HepG2 (cell line): ENCODE results near the gene NR3C2. TPM values are rescaled to one million over a fixed set of nuclear protein-coding genes. Genes with fewer than 3 reads are reported as not detected.

Source experiments
- ATAC-seq: fragments of 200-7000 bp; cut with Tn5 transposase; 3 replicates; pipeline ENCODE4 v1.9.1; 2020; ENCODE audit warnings: mild to moderate bottlenecking, moderate library complexity
- BruUV-seq: library from RNA; stranded (reverse); fragments of 400-500 nt; replicated peaks from 2 replicates; lab custom pipeline; 2021; lab: Mats Ljungman, UMichigan
- CTCF ChIA-PET: fragments of 300-600 bp; formaldehyde crosslinking; extraction: SDS; loops from one replicate; lab custom pipeline; 2021; ENCODE audit warnings: low total read pairs, inconsistent platforms, low intra/inter-chr PET ratio; lab: Yijun Ruan, JAX
- POLR2A ChIA-PET: fragments of 350-600 bp; sonication (Branson Sonifier 250); formaldehyde crosslinking; loops from one replicate; lab custom pipeline; 2020; ENCODE audit warnings: antibody characterized with exemption, inconsistent platforms; lab: Yijun Ruan, JAX
- DNase-seq: peaks from one replicate; pipeline ENCODE4 v3.0.0-alpha.2; 2015; ENCODE audit warnings: low spot score
- FAIRE-seq: peaks from 3 replicates; lab custom pipeline; 2011; peaks lifted over from hg19 to GRCh38; lab: Jason Lieb, UNC
- H2AFZ ChIP-seq: one replicate; pipeline ENCODE4 v1.6.1; 2011; ENCODE audit warnings: low read length, inconsistent platforms
- H3K27ac ChIP-seq: fragments of 300-600 bp; 3 replicates; pipeline ENCODE4 v1.8.0; 2011; ENCODE audit warnings: mixed run types, mild to moderate bottlenecking, mixed read lengths, low read length, inconsistent platforms; ENCODE audit not compliant: insufficient read depth; ENCODE audit errors: extremely low read length
- H3K27me3 ChIP-seq, 2 experiments: fragments of 200-600 bp in 1 of 2; 2 replicates in 1 of 2; 3 replicates in 1 of 2; pipeline versions ENCODE4 v1.6.0 to v1.8.0; 2011; ENCODE audit warnings: low read length in 2 of 2, mild to moderate bottlenecking in 2 of 2, moderate library complexity in 2 of 2, inconsistent platforms in 1 of 2; ENCODE audit not compliant: insufficient read depth in 2 of 2, control insufficient read depth in 1 of 2
- H3K36me3 ChIP-seq, 2 experiments: fragments of 200-600 bp in 1 of 2; replicated peaks in 1 of 2; 2 replicates in 1 of 2; 3 replicates in 1 of 2; pipeline versions ENCODE4 v1.5.1 to v1.8.0; 2011; ENCODE audit warnings: low read length in 2 of 2, inconsistent platforms in 1 of 2; ENCODE audit not compliant: insufficient read depth in 2 of 2, control insufficient read depth in 1 of 2
- H3K4me1 ChIP-seq: 2 replicates; pipeline ENCODE4 v1.5.1; 2012; ENCODE audit warnings: low read length, inconsistent platforms; ENCODE audit not compliant: insufficient read depth
- H3K4me2 ChIP-seq: 2 replicates; pipeline ENCODE4 v1.6.0; 2011; ENCODE audit warnings: low read depth, low read length, inconsistent platforms
- H3K4me3 ChIP-seq, 3 experiments: fragments of 200-600 bp in 1 of 3; sonication (generic), shearing (Covaris generic) in 1 of 3; replicated peaks in 1 of 3; 2 replicates each; pipeline ENCODE4 v1.5.1; 2011 to 2016; ENCODE audit warnings: low read length in 3 of 3, inconsistent platforms in 2 of 3, low read depth in 2 of 3, mild to moderate bottlenecking in 2 of 3, control low read depth in 1 of 3, mixed read lengths in 1 of 3; ENCODE audit not compliant: insufficient read depth in 1 of 3
- H3K79me2 ChIP-seq: one replicate; pipeline ENCODE4 v1.6.1; 2011; ENCODE audit warnings: low read length, inconsistent platforms; ENCODE audit not compliant: insufficient read depth
- H3K9ac ChIP-seq: 2 replicates; pipeline ENCODE4 v1.6.0; 2011; ENCODE audit warnings: mild to moderate bottlenecking, low read depth, low read length, inconsistent platforms; ENCODE audit not compliant: insufficient read depth
- H3K9me3 ChIP-seq: 2 replicates; pipeline ENCODE4 v1.5.1; 2012; ENCODE audit warnings: mild to moderate bottlenecking, low read length
- H4K20me1 ChIP-seq: 2 replicates; pipeline ENCODE4 v1.6.0; 2011; ENCODE audit warnings: inconsistent platforms, mild to moderate bottlenecking, low read length, moderate library complexity; ENCODE audit not compliant: insufficient read depth
- BHLHE40 ChIP-seq: IDR thresholded peaks from 2 replicates; pipeline ENCODE4 v1.6.1; 2011; ENCODE audit warnings: low read length, improper control_type of control experiment
- FOXA1 ChIP-seq, 2 experiments: fragments of 450-650 bp in 1 of 2; sonication (generic) in 1 of 2; formaldehyde crosslinking in 1 of 2; IDR thresholded peaks; 2 replicates each; pipeline versions ENCODE4 v1.4.0 to v1.6.1; 2016 to 2020; ENCODE audit warnings: missing genetic modification reagents in 1 of 2
- HNRNPLL ChIP-seq: fragments of 200-400 bp; formaldehyde crosslinking; IDR thresholded peaks from 2 replicates; pipeline ENCODE4 v1.6.1; 2017; ENCODE audit warnings: mild to moderate bottlenecking, low read depth, low read length; ENCODE audit not compliant: poor library complexity, severe bottlenecking
- HNRNPUL1 ChIP-seq: fragments of 200-400 bp; formaldehyde crosslinking; IDR thresholded peaks from 2 replicates; pipeline ENCODE4 v1.6.1; 2017; ENCODE audit warnings: low read depth, mild to moderate bottlenecking, low read length, moderate library complexity
- JDP2 ChIP-seq: sonication (generic); formaldehyde crosslinking; IDR thresholded peaks from 2 replicates; pipeline ENCODE4 v1.8.1; 2022; ENCODE audit warnings: missing genetic modification reagents, borderline replicate concordance
- JUN ChIP-seq: sonication (generic); formaldehyde crosslinking; IDR thresholded peaks from 2 replicates; pipeline ENCODE4 v1.4.0; 2020; ENCODE audit warnings: mild to moderate bottlenecking, missing genetic modification reagents
- MATR3 ChIP-seq: sonication (generic); formaldehyde crosslinking; IDR thresholded peaks from 2 replicates; pipeline ENCODE4 v1.4.0; 2020; ENCODE audit warnings: missing genetic modification reagents
- MTA1 ChIP-seq: sonication (generic); formaldehyde crosslinking; IDR thresholded peaks from 2 replicates; pipeline ENCODE4 v1.4.0; 2020; ENCODE audit warnings: missing genetic modification reagents, mild to moderate bottlenecking, borderline replicate concordance
- NFE2L1 ChIP-seq: sonication (generic); formaldehyde crosslinking; IDR thresholded peaks from 2 replicates; pipeline ENCODE4 v1.4.0; 2020; ENCODE audit warnings: missing genetic modification reagents, mild to moderate bottlenecking, borderline replicate concordance
- NFYC ChIP-seq: IDR thresholded peaks from 2 replicates; pipeline ENCODE4 v1.6.1; 2016; ENCODE audit warnings: missing genetic modification reagents, missing compliant biosample characterization
- RBFOX2 ChIP-seq: fragments of 200-400 bp; formaldehyde crosslinking; IDR thresholded peaks from 2 replicates; pipeline ENCODE4 v1.6.1; 2017; ENCODE audit warnings: low read depth, mild to moderate bottlenecking, low read length
- RBM22 ChIP-seq: fragments of 200-400 bp; formaldehyde crosslinking; optimal IDR thresholded peaks from 2 replicates; pipeline ENCODE3; 2017; ENCODE audit warnings: mild to moderate bottlenecking, low read length, moderate library complexity
- SMAD1 ChIP-seq: sonication (generic); formaldehyde crosslinking; IDR thresholded peaks from 2 replicates; pipeline ENCODE4 v1.4.0; 2020; ENCODE audit warnings: missing genetic modification reagents, low read depth, mild to moderate bottlenecking, borderline replicate concordance
- WIZ ChIP-seq: sonication (generic); formaldehyde crosslinking; IDR thresholded peaks from 2 replicates; pipeline ENCODE4 v1.5.1; 2020; ENCODE audit warnings: mild to moderate bottlenecking, missing genetic modification reagents
- ZNF10 ChIP-seq: sonication (generic); formaldehyde crosslinking; IDR thresholded peaks from 2 replicates; pipeline ENCODE4 v1.4.0; 2020; ENCODE audit warnings: mild to moderate bottlenecking, low read depth, missing genetic modification reagents, borderline replicate concordance
- ZNF317 ChIP-seq: sonication (generic); formaldehyde crosslinking; IDR thresholded peaks from 2 replicates; pipeline ENCODE4 v1.5.0; 2020; ENCODE audit warnings: mild to moderate bottlenecking, missing genetic modification reagents
- WGBS: methylation state at CpG from one replicate; pipeline ENCODE4 v1.1.6; 2017; ENCODE audit warnings: low lambda C conversion rate; 5-methylcytosine and 5-hydroxymethylcytosine counted together
- in situ Hi-C: cut with HindIII; loops from 2 replicates; pipeline ENCODE4 v1.10.0; 2017; ENCODE audit warnings: low pct_unique_long_range_greater_than_20kb; ENCODE audit not compliant: extremely low pct_ligation_motif_present
- intact Hi-C: fragments of 100-400 bp; cut with micrococcal nuclease; formaldehyde crosslinking; loops from one replicate; pipeline ENCODE4 v1.10.0; 2022; ENCODE audit not compliant: unreplicated experiment
- polyA plus RNA-seq, 8 experiments: library from polyadenylated mRNA; depleted of rRNA in 3 of 8; stranded (reverse) in 7 of 8; unstranded in 1 of 8; fragments of >200 nt; fragmentation: Illumina TruSeq in 4 of 8; extraction: Trizol in 4 of 8; gene quantifications; 2 replicates each; pipeline versions ENCODE4 v1.2.1 to v1.2.3, GENCODE V29; 2011 to 2016; ENCODE audit warnings: low read depth in 4 of 8, missing spikeins in 1 of 8, mixed read lengths in 1 of 8; ENCODE audit not compliant: insufficient read depth in 1 of 8
- total RNA-seq, 5 experiments: library from RNA; depleted of rRNA; stranded (reverse); fragments of >200 nt; fragmentation: Illumina TruSeq; extraction: Trizol; gene quantifications; 2 replicates each; pipeline ENCODE4 v1.2.3, GENCODE V29; 2016; ENCODE audit warnings: low read depth in 1 of 5
- TF ChIP-seq, protein P1 (sequence below): sonication (generic); formaldehyde crosslinking; IDR thresholded peaks from 2 replicates; pipeline ENCODE4 v1.5.0; 2020; ENCODE audit warnings: mild to moderate bottlenecking, missing genetic modification reagents, borderline replicate concordance

Gene NR3C2
- total and polyA plus RNA-seq, 2 of the 13 experiments (the other 11 are each of a cell fraction or from before 2014, with no cell fraction given), result 0.26 to 0.46 TPM

DNA sequence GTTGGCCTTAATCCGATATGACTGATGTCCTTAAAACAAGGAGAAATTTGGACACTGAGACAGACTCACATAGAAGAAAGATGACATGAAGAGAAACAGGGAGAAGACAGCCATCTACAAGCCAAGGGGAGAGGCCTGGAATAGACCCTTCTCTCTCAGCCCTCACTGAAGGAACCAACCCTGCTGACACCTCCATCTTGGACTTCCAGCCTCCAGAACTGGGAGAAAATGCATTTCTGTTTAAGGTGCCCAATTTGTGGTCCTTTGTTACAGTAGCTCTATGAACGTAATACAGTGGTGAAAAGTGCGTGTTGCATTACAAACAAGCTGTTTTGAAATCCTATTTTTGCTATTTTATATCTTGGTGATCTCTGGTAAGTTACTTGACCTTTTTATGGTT lies 366.8 kb downstream of the NR3C2 start:
- intact Hi-C loops (no loop called here), in situ Hi-C loops (no loop called here)
- DNase-seq (no peak), FAIRE-seq (no peak)
- H3K4me1 ChIP-seq, result no peaks in the 10 kb centered on the region
- no peak overlapping the region for H2AFZ ChIP-seq
- H3K4me2 ChIP-seq, result no peak overlapping the region
- no peak overlapping the region for H3K27ac ChIP-seq
- no peaks in the 10 kb centered on the region for H4K20me1 ChIP-seq
- H3K9me3 ChIP-seq, result peaks cover 33% of the 10 kb centered on the region
- no peaks in the 10 kb centered on the region for H3K27me3 ChIP-seq
- TF ChIP-seq NFE2L1 (CRISPR knock-in tag) (no peak), RBM22 (no peak), JUN (CRISPR knock-in tag) (no peak), ZNF317 (no peak), FOXA1 (IDR thresholded peaks at IDR 0.05) (no peak), FOXA1 (CRISPR knock-in tag; IDR thresholded peaks at IDR 0.05) (no peak), ZNF10 (CRISPR knock-in tag) (no peak), BHLHE40 (no peak), HNRNPLL (no peak), NFYC (no peak), WIZ (CRISPR knock-in tag) (no peak)
- TF ChIP-seq, all 625 proteins: peak for 0
- Histone ChIP-seq H3K9ac (no peak overlapping the region), H3K79me2 (no peaks in the 10 kb centered on the region), H3K4me3 (no peak overlapping the region), H3K36me3 (no peaks in the 10 kb centered on the region)
- 75% methylated on average over 3 of the region's 3 CpGs for WGBS
- BruUV-seq, result no TSS peak
- ChIA-PET POLR2A (no interaction called here), CTCF (no interaction called here)
- no peak for ATAC-seq

DNA sequence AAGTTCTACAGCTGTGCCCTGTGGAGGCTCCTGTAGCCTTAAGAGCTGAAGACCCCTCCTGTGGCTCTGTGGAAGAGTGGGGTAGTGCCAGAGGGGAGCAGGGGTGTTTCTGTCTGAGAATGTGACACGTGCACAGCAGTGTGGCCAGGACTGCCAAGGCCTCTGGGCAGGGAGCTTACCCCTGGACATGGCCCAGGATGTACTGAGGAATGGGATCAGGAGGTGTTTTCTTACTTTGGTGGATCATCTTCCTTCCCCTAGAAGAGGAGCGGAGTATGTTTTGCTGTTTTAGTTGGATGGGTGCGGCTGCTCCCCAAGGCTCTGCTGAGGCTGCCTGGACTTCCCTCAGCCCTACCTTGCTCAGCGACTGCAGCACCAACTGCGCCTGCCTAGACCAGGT lies 367.8 kb downstream of the NR3C2 start:
- H3K27ac ChIP-seq, result no peak overlapping the region
- H3K4me2 ChIP-seq, result no peak overlapping the region
- CTCF ChIA-PET, result no interaction called here
- H2AFZ ChIP-seq, result no peak overlapping the region
- H4K20me1 ChIP-seq, result no peaks in the 10 kb centered on the region
- H3K4me3 ChIP-seq, result no peak overlapping the region
- no peak for ATAC-seq
- H3K27me3 ChIP-seq, result no peaks in the 10 kb centered on the region
- H3K79me2 ChIP-seq, result no peaks in the 10 kb centered on the region
- POLR2A ChIA-PET, result no interaction called here
- DNase-seq, result no peak
- intact Hi-C loops, result no loop called here
- WGBS, result 46% methylated on average over 3 of the region's 5 CpGs
- H3K9ac ChIP-seq, result no peak overlapping the region
- no peak for FAIRE-seq
- H3K9me3 ChIP-seq, result peaks cover 33% of the 10 kb centered on the region
- no TSS peak for BruUV-seq
- TF ChIP-seq MATR3 (no peak), SMAD1 (CRISPR knock-in tag) (no peak), MTA1 (CRISPR knock-in tag) (no peak), HNRNPUL1 (no peak), JDP2 (CRISPR knock-in tag) (no peak), RBFOX2 (no peak)
- TF ChIP-seq, protein P1, sequence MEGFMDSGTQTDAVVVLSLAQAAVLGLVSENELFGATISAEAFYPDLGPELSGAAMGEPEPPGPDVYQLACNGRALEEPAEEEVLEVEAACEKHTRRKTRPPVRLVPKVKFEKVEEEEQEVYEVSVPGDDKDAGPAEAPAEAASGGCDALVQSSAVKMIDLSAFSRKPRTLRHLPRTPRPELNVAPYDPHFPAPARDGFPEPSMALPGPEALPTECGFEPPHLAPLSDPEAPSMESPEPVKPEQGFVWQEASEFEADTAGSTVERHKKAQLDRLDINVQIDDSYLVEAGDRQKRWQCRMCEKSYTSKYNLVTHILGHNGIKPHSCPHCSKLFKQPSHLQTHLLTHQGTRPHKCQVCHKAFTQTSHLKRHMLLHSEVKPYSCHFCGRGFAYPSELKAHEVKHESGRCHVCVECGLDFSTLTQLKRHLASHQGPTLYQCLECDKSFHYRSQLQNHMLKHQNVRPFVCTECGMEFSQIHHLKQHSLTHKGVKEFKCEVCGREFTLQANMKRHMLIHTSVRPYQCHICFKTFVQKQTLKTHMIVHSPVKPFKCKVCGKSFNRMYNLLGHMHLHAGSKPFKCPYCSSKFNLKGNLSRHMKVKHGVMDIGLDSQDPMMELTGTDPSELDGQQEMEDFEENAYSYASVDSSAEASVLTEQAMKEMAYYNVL, result no peak
- no peaks in the 10 kb centered on the region for H3K4me1 ChIP-seq
- in situ Hi-C loops, result no loop called here
- H3K36me3 ChIP-seq, result no peaks in the 10 kb centered on the region
